Urinary bladder (tissue), 4 donors: ENCODE data around the gene LPA. TPM values are rescaled to one million over a fixed set of nuclear protein-coding genes. Genes with fewer than 3 reads are reported as not detected.
"Not testable (repeated sequence)": the region's sequence is repeated elsewhere in the genome, so short reads cannot be mapped to it uniquely, and the experiment has no call there.

ENCODE experiments used
- DNase-seq: peaks from one replicate; pipeline ENCODE4 v3.0.0-alpha.2; 2015; ENCODE audit errors: extremely low spot score
- H3K27ac ChIP-seq: one replicate; pipeline ENCODE4 v1.5.1; 2013; ENCODE audit warnings: low read depth, mild to moderate bottlenecking, moderate library complexity
- H3K36me3 ChIP-seq: one replicate; pipeline ENCODE4 v1.6.1; 2013; ENCODE audit warnings: mild to moderate bottlenecking, moderate library complexity; ENCODE audit not compliant: insufficient read depth
- H3K4me1 ChIP-seq: one replicate; pipeline ENCODE4 v1.6.1; 2013; ENCODE audit warnings: mild to moderate bottlenecking, moderate library complexity; ENCODE audit not compliant: insufficient read depth
- H3K4me3 ChIP-seq: one replicate; pipeline ENCODE4 v1.5.1; 2013; ENCODE audit warnings: low read depth, low read length
- WGBS: extraction: QIAGEN DNeasy Blood & Tissue Kit; methylation state at CpG from one replicate; pipeline ENCODE4 v1.1.7; 2013; 5-methylcytosine and 5-hydroxymethylcytosine counted together
- polyA plus RNA-seq: library from polyadenylated mRNA; stranded (reverse); fragments of 200-250 nt; gene quantifications from one replicate; pipeline ENCODE4 v1.2.3, GENCODE V29; 2013
- total RNA-seq: library from RNA; depleted of rRNA; stranded (reverse); fragments of >200 nt; gene quantifications from one replicate; pipeline ENCODE4 v1.2.3, GENCODE V29; 2014
- donor health status: healthy with polysubstance abuse.
- donor health status: healthy.

Gene LPA
- total and polyA plus RNA-seq, 2 donors: 0.11 to 4.0 TPM

GRCh38 chr6:160685101-160685761 is 21.2 kb upstream of the LPA start:
- not testable (repeated sequence) for DNase-seq, H3K4me1 ChIP-seq, H3K36me3 ChIP-seq, H3K27ac ChIP-seq, H3K4me3 ChIP-seq
- WGBS: 91% methylated on average over 26 of the region's 32 CpGs

- H3K4me1 ChIP-seq: no peaks in the 10 kb centered on the region
- no peak overlapping the region for H3K4me3 ChIP-seq
- 4% methylated on average over 14 of the region's 14 CpGs for WGBS
- no peaks in the 10 kb centered on the region for H3K36me3 ChIP-seq
- no peak overlapping the region for H3K27ac ChIP-seq
- no peak for DNase-seq
Observed at GRCh38 chr6:160679402-160679769, 15.3 kb upstream of the LPA start.

- no peak for DNase-seq
- Histone ChIP-seq H3K4me1 (no peaks in the 10 kb centered on the region), H3K27ac (no peak overlapping the region), H3K36me3 (no peaks in the 10 kb centered on the region), H3K4me3 (no peak overlapping the region)
- 11% methylated on average over 42 of the region's 42 CpGs for WGBS
Observed at GRCh38 chr6:160678744-160679401, 14.8 kb upstream of the LPA start.

GRCh38 chr6:160678230-160678629 is 14.2 kb upstream of the LPA start:
- H3K4me1 ChIP-seq: no peaks in the 10 kb centered on the region
- no peak overlapping the region for H3K4me3 ChIP-seq
- DNase-seq: peak; percentile 1
- no peaks in the 10 kb centered on the region for H3K36me3 ChIP-seq
- 75% methylated on average over 4 of the region's 4 CpGs for WGBS
- no peak overlapping the region for H3K27ac ChIP-seq

- not testable (repeated sequence) for H3K4me3 ChIP-seq, H3K36me3 ChIP-seq, DNase-seq, H3K4me1 ChIP-seq, H3K27ac ChIP-seq
- WGBS: 88% methylated on average over 5 of the region's 5 CpGs
Observed at GRCh38 chr6:160676418-160676817, 12.3 kb upstream of the LPA start.

GRCh38 chr6:160668589-160668988 is 4.5 kb upstream of the LPA start:
- H3K27ac ChIP-seq: no peak overlapping the region
- WGBS: 71% methylated on average over 2 of the region's 2 CpGs

GRCh38 chr6:160667639-160668481 is 3.8 kb upstream of the LPA start:
- H3K36me3 ChIP-seq: no peaks in the 10 kb centered on the region
- 29% methylated on average over 9 of the region's 9 CpGs for WGBS

More at GRCh38 chr6:160668589-160668988, 4.5 kb upstream of the LPA start:
- Histone ChIP-seq H3K4me3 (no peak overlapping the region), H3K36me3 (no peaks in the 10 kb centered on the region), H3K4me1 (no peaks in the 10 kb centered on the region)
- no peak for DNase-seq

GRCh38 chr6:160662842-160663241 is 1.2 kb downstream of the LPA start:
- Histone ChIP-seq H3K4me3 (no peak overlapping the region), H3K27ac (no peak overlapping the region), H3K36me3 (no peaks in the 10 kb centered on the region), H3K4me1 (no peaks in the 10 kb centered on the region)
- WGBS: 71% methylated on average over 2 of the region's 2 CpGs
- no peak for DNase-seq

More at GRCh38 chr6:160667639-160668481, 3.8 kb upstream of the LPA start:
- Histone ChIP-seq H3K4me1 (no peaks in the 10 kb centered on the region), H3K4me3 (no peak overlapping the region), H3K27ac (no peak overlapping the region)
- DNase-seq: no peak

- Histone ChIP-seq H3K4me3 (no peak overlapping the region), H3K4me1 (no peaks in the 10 kb centered on the region), H3K27ac (no peak overlapping the region), H3K36me3 (no peaks in the 10 kb centered on the region)
- DNase-seq: no peak
- WGBS: 22% methylated on average over 3 of the region's 3 CpGs
Observed at GRCh38 chr6:160662429-160662828, 1.6 kb downstream of the LPA start.

- DNase-seq: no peak
- Histone ChIP-seq H3K4me1 (no peaks in the 10 kb centered on the region), H3K36me3 (no peaks in the 10 kb centered on the region), H3K4me3 (no peak overlapping the region), H3K27ac (no peak overlapping the region)
- WGBS: 76% methylated on average over 3 of the region's 3 CpGs
Observed at GRCh38 chr6:160661216-160661615, 2.9 kb downstream of the LPA start.

GRCh38 chr6:160659562-160659961 is 4.5 kb downstream of the LPA start:
- Histone ChIP-seq H3K4me3 (no peak overlapping the region), H3K27ac (no peak overlapping the region), H3K36me3 (no peaks in the 10 kb centered on the region), H3K4me1 (no peaks in the 10 kb centered on the region)
- 82% methylated on average over 6 of the region's 6 CpGs for WGBS
- DNase-seq: no peak

GRCh38 chr6:160634706-160635105 is 29.4 kb downstream of the LPA start:
- Histone ChIP-seq H3K36me3 (no peaks in the 10 kb centered on the region), H3K27ac (no peak overlapping the region), H3K4me1 (no peaks in the 10 kb centered on the region), H3K4me3 (no peak overlapping the region)
- WGBS: 91% methylated on average over 10 of the region's 10 CpGs
- no peak for DNase-seq

GRCh38 chr6:160595838-160596832 is 67.9 kb downstream of the LPA start:
- no peak for DNase-seq

More at GRCh38 chr6:160595838-160596832, 67.9 kb downstream of the LPA start:
- 58% methylated on average over 1 of the region's 1 CpG for WGBS
- H3K27ac ChIP-seq: no peak overlapping the region
- H3K4me1 ChIP-seq: no peaks in the 10 kb centered on the region
- no peak overlapping the region for H3K4me3 ChIP-seq
- H3K36me3 ChIP-seq: no peaks in the 10 kb centered on the region
